ENCODE data around the gene NPLOC4.
"Not testable (repeated sequence)": the region's sequence is repeated elsewhere in the genome, so short reads cannot be mapped to it uniquely, and the experiment has no call there.

The NPLOC4 gene

DNA sequence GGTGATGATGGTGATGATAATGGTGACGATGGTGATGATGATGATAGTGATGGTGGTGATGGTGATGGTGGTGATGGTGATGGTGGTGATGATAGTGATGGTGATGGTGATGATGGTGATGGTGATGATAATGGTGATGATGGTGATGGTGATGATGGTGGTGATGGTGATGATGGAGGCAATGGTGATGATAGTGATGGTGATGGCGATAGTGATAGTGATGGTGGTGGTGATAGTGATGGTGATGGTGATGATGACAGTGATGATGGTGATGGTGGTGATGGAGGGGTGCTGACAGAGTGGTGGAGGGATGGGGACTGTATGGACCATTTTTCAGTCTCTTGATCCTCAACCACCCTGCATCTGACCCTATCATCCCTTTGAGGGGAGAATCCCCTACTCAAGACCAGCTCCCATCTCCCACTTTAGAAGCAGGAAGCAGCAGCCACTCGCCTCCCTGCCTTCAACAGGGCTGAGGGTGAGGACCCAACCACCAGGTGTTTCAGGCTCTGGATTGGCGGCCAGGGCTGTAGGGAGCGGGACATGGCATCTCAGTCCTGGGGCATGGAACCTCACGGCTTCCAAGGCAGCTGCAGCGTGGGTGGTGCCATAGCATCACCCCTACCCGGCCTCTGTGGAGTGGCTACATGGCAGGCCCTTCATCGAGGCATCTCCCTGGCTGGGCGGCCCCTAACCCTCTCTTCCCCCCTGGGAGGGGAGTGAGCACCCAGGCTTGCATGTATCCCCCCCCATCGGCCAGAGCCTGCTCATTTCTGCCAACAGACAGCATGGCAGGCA is 104.2 kb downstream of the NPLOC4 start:
- DNase-seq: no peak

DNA sequence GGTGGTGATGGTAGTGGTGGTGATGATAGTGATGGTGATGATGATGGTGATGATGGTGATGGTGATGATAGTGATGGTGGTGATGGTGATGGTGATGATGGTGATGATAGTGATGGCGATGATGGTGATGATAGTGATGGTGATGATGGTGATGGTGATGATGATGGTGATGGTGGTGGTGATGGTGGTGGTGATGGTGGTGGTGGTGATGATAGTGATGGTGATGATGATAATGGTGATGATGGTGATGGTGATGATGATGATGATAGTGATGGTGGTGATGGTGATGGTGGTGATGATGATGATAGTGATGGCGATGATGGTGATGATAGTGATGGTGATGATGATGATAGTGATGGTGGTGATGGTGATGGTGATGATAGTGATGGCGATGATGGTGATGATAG is 104.9 kb downstream of the NPLOC4 start:
- DNase-seq: not testable (repeated sequence)

DNA sequence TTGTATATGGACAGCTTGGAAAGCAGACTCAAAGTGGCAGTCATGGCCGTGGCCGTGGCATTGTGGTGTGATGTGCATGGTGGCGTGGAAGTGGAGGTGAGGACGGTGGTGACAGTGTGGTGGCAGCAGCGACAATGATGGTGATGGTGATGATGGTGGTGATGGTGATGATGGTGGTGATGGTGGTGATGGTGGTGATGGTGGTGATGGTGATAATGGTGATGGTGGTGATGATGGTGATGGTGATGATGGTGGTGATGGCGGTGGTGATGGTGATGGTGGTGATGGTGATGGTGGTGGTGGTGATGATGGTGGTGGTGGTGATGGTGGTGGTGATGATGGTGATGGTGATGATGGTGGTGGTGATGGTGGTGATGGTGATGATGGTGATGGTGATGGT is 105.9 kb downstream of the NPLOC4 start:
- DNase-seq: not testable (repeated sequence)

DNA sequence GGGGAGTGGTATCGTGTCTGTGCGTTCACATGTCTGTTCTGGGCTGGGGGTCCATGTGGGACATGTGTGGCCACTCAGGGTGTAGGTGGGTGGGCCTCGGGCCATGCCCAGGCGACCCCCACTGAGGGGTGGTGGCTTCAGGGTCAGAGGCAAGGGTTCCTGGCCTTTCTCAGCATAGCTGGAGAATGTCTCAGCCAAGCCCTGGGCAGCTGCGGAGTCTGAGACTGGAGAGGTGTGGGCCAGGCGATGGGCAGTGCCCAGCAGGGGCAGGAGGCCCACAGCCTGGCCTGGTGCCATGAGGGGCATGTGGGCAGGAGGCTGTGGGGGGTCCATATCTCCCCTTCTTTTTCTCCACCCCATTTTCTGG is 107.5 kb downstream of the NPLOC4 start:
- no peak for DNase-seq

DNA sequence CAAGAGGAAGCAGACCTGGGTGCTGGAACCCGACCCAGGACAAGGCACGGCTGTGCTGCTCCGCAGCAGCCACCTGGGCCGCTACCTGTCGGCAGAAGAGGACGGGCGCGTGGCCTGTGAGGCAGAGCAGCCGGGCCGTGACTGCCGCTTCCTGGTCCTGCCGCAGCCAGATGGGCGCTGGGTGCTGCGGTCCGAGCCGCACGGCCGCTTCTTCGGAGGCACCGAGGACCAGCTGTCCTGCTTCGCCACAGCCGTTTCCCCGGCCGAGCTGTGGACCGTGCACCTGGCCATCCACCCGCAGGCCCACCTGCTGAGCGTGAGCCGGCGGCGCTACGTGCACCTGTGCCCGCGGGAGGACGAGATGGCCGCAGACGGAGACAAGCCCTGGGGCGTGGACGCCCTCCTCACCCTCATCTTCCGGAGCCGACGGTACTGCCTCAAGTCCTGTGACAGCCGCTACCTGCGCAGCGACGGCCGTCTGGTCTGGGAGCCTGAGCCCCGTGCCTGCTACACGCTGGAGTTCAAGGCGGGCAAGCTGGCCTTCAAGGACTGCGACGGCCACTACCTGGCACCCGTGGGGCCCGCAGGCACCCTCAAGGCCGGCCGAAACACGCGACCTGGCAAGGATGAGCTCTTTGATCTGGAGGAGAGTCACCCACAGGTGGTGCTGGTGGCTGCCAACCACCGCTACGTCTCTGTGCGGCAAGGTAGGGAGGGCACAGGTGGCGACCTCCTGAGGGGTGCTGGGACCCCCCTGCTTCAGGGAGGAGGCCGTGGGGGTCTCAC is 108.1 kb downstream of the NPLOC4 start:
- DNase-seq: no peak

DNA sequence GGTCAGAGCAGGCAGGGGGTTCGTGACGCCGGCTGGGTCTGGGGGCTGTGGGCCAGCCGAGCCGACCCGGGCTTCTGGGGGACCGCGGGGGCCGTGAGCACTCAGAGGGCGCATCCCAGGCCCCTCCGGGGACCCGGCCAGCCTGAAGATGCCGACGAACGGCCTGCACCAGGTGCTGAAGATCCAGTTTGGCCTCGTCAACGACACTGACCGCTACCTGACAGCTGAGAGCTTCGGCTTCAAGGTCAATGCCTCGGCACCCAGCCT is 108.6 kb downstream of the NPLOC4 start:
- DNase-seq: no peak

DNA sequence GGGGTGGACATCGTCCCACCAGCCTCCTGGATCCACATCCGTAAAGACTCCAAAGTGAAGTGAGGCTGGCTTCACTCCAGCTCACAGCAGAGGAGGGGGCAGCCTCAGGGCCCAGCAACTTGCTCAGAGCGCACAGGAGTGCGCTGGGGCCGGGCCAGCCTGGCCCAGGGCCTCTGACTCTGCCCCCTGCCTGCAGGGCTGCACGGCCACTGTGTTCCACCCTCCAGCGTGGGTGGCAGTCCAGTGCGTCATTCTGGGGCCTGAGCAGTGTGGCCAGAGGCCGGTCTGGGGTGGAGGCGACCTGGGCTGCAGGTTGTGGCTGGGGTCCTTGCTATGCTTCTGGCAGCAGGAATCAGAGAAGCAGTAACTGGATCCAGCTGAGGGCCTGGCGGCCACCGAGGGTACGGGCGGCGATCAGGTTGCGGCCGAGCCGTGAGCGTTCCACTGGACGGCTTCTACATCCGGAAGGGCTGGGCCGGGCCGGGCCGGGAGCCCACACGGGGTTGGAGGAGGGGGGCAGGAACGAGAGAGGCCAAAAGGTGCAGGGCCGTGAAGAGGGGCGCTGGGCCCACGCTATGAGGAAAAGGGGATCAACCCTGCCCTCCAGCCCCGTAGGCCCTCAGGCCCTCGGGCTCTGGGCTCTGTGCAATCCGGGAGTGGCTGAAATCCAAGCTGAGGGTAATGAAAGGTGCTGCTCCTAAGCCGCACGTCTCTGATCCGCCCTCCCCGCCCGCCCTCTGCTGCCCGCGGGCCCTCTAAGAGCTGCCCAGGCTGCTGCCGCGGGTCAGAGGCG is 109.1 kb downstream of the NPLOC4 start, which contains the start of gene FSCN2:
FSCN2 (plus strand) TSS at position 787 of the 793 bp plus-strand sequence. CDS start 155 bp downstream, outside the sequence.
- DNase-seq: no peak

DNA sequence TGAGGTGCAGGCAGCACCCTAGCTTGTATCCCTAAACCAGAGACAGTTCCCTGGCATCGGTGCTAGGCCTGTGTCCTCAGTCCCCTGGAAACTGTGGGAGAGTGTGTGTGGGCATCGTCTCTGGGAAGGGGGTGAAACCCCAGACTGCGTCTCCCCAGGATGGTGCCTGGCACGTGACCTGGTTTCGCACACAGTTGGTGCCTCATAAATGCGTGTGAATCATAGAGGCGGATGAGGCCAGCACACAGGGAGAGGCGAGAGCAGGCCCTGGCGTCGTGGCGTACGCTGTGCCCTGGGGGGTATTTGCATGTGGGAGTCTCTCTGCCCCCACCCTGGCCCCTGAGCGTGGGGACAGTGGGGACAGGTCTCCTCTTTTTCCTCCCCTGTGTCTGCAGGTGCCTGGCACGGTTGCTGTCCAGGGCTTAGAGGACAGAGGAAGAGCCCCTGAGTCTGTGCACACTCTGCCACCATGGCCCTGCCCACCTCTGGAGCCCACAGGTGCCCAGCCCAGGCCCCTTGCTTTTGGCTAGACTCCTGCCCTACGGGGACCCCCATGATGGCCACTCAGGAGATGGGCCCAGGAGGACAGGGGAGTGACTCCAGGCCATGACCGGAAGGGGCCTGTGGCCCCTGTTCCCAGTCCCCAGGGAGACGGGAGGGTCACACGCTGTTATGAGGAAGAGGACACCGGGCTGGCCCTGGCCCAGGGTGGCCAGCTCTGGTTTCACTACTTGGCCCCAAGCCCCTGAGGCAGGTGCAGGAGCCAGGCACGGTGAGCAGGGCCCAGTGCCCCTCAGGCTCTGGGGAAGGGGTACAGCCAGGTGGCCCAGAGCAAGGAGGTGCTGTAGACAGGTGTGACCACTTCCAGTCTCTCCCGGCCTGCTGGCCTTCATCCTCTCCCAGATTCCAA is 110.0 kb downstream of the NPLOC4 start:
- DNase-seq: no peak

DNA sequence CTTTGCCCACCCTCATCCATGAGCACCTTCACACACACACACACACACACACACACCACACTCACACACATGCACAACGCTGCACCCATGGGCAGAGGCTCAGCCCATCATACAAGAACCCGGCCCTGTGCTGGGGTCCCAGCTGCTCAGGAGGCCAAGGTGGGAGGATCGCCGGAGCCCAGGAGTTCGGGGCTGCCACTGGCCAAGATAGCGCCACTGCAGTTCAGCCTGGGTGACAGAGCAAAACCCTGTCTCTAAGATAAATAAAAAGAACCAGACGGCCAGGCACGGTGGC is 112.1 kb downstream of the NPLOC4 start:
- no peak for DNase-seq

DNA sequence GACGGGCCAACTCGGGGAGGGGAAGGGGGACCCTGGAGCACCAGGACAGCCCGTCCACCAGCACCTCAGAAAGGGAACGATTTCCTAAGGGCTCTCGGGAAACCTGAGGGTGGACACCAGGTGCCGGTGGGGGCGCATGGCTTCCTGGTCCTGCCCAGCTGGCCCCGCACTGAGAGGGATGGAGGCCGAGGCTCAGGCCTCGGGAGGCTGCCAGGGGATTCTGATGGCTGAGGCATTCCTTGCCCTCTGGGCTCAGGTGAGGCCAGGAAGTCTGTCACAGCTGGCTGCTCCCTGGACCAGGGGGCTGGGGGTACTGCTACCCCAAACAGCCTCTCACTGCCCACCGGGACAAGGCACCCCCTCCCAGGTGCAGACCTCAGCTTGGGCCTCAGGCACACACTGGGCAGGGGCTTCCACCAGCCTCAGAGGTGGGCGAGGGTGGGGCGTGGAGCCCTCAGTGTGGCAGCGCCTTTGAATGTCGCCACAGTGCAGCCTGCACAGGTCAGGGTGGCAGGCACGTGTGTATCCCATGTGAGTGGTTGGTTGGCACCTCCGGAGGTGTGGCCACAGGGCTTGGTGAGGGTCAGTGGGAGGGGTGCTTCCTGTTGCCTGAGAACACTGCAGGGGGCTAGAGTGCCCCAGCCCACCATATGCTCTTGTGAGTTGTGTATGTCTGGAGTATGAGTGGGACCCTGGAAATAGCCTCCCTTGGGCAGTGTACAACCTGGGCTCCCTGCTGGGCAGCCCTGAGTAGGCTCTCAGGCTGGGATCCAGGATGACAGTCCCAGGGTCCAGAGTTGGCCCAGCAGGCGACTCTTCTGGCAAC is 112.7 kb downstream of the NPLOC4 start:
- no peak for DNase-seq

DNA sequence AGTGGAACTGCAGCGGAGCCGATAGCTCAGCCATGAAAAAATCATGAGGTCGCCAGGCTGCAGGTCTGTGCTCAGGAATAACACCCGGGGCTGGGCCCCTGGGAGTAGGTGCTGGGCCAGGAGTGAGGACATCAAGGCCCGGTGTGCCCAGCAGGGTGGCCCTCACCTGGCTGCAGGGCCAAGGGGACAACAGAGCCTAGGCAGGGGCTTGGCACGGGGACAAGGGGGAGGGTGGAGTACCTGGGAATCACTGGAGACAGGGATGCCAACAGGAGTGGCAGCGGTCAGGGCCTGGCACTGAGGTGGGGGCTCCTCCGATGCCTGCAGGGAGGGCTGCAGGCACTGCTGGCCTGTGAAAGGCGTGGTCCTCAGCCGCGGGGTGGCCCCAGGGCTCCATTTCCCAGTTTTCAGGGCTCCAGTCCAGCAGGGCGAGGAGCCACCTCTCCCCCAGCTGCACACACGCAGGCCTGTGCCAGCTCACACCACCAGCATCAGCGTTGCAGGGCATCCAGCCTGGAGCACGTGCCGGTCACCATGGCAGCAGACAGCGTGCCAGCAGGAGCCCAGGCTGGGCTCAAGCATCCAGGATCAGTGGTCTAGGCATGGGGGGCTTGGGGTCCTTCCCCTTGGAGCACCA is 113.4 kb downstream of the NPLOC4 start:
- DNase-seq: peak in 4 of 14 donors; percentile 11 to 30 (median 24)

DNA sequence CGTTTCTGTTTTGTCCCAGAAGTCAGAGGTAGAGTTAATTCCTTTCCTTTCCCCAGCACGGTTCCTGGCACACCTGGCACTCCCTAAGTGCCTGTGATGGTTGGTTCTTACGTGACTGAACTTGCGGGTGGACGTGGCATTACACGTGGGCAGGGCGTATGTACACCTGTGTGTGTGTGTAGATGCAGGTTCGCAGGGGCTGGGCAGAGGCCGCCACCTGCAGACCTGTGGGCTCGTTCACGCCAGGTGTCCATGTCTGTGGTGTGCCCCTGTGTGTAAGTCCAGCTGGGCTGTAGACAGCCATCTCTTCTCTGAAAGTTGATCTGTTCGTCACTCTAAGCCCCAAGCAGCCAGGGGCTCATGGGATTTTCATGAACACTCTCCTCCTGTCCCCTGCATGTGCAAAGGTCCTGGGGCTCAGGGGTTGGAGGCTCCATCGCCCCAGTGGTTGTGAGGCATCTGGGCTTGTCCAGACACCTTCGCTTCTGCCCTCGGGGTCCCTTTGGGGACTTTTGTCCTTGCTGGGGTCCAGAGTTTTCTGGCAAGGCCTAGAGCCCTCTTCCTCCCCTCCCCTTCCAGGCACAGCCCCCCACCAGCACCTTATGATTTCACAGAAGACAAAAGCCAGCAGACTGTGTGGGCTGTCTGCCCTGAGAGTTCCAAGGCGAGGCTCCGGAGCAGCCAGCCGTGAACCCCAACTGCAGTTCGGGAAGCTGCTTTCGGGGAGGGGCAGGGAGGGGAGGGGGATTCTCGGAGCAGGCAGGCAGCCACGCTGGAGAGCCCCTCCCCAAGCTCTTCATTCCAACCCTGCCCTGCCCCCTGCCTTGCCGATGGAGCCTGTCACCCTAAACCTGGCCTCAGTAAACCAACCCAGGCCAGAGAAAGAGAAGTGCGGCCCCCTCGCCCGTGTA is 114.2 kb downstream of the NPLOC4 start:
- no peak for DNase-seq

DNA sequence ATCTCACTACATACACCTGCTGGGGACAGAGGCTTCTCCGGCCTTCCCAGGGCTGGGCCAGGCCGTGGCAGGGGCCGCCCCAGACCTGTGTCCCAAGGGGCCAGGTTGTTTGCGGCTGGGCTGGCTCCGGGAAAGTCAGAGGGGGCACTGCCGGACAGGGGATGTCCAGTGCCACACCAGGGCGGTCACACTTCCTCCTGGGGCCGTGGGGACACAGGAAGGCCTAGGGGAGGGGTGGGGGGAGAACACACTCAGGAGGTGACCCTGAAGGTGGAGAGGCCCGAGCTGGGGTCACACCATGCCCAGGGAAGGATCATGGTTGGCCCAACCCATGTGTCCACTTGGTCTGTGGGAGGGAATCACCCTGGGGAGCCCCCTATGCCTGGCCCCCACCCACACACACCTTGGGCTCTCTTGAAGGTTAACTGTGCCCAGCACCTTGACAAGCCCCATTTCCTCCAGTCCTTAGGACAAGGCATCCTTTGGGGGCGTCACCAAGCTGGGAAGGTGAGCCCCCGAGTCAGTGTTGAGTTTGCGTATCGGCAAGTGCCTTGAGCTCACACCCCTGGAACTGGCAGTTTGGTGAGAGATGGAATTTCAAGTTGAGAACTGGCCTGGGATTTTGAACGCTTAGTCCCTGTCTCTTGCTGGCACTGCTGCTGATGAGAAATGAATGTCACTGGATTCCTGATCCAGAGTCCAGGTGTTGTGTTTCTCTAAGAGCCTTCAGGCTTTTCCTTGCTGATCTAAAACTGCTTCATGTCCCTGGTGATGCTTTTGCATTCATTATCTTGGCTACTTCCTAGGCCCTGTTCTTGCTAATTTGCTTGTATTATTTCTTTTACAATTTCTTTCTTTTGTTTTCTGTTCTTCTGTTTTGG is 116.7 kb downstream of the NPLOC4 start:
- DNase-seq: no peak

DNA sequence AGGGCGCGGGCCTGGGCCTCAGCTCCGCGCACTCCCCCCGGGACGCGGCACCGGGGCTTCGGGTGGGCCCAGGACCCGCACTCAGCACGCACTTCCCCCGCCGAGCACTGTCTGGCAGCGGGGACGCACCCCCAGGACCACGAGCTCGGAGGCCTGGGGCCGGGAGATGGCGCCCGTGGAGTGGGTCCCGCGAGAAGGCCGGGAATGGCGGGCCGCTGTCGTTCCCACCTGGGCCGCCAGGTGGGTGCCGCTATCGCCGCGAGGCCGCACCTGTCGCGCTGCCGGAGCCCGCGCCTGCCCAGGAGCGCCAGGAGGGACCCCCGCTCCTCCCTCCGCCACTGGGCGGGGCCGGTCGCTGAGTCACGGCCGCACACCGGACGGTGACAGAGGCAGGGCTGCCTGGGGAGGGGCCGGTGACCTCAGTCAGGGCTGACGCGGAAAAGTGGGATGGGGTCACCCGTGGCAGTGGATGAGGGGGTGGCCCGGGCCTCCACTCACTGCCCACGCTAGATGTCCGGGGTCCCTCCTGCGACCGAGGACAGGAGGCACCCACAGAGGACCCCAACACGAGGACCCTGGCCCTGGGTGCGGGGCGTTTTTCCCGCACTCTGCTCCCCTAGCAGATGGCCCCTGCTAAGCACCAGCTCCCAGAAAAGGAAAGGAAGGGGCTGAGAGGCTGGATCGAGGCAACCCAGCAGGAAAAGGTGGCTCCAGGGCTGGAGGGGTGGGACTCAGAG is 117.5 kb downstream of the NPLOC4 start:
- DNase-seq: no peak

DNA sequence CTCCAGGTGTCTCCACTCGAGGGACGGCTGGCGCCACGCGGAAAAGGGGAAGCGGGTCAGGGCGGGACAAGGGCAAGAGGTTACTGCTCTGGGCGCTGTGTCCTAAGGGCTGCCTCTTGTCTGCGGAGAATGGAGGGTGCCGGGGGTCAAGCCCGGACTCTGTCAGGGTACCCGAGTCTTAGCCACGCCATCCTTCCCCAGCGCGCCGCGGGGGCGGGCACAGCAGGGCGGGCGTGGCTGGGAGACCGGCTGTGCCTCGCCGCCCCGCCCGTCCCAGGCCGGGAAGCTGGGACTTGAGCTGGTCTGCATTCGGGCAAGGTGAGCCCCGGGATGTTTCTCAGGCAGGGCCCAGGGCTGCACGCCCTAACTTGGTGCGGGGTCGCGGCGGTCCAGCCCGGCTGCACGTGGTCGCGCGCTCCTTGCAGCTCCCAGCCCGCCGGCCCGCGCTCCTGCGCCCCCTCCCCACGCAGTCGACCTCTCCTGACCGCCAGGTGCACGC is 118.1 kb downstream of the NPLOC4 start:
- DNase-seq: peak in 1 of 14 donors; percentile 6

DNA sequence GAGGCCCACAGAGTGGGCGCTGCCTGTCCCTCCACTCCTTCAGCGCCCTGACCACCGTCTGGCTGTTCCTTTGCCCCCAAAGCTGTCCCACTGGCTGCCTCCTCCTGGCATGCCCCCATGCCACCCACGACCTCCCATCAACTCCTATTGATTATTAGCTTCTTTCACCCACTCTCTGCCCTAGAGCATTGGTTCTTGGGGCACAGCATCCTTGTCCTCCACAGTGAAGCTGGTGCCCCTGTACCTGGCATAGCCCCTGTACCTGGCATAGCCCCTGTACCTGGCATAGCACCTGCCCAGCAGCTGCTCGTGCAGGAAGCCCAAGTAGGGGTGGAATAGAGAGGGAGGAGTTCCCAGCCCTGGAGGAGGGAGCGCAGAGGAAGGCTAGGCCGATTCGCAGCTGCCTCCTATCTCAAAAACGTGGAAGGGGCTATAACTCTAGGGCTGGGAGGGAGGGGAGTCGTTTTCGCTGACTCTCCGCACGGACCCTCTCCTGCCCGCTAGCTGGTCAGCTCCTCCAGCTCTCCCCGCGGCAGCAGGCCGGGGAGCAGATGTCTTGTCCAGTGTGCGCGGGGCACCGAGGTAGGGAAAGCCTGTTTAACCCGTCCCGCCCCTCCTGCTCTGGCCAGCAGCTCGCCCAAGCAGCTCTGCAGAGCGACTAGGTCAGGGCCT is 118.7 kb downstream of the NPLOC4 start:
- DNase-seq: no peak
